GM18508 (cell line): ENCODE results near the gene SAP30BP.

Source experiments
- ATAC-seq: cut with Tn5 transposase; IDR thresholded peaks from one replicate; pipeline ENCODE4 v1.9.1; 2021; ENCODE audit warnings: moderate number of reproducible peaks; ENCODE audit not compliant: insufficient read depth, unreplicated experiment

SAP30BP gene

GRCh38 chr17:75753514-75754377 lies 86.6 kb downstream of the SAP30BP start:
- no peak for ATAC-seq

GRCh38 chr17:75754378-75755204 lies 87.5 kb downstream of the SAP30BP start:
- no peak for ATAC-seq

- no peak for ATAC-seq
Measured at GRCh38 chr17:75755205-75755901, 88.2 kb downstream of the SAP30BP start.

GRCh38 chr17:75755990-75756389 lies 88.9 kb downstream of the SAP30BP start:
- ATAC-seq = no peak

- no peak for ATAC-seq
Measured at GRCh38 chr17:75756451-75757085, 89.4 kb downstream of the SAP30BP start.

GRCh38 chr17:75757086-75757681 lies 90.0 kb downstream of the SAP30BP start:
- no peak for ATAC-seq
